Keratinocyte (primary cell): Measurements from ENCODE around the gene LAP3. TPM values are rescaled to one million over a fixed set of nuclear protein-coding genes. Genes with fewer than 3 reads are reported as not detected.

Source experiments
- DNase-seq: peaks from one replicate; pipeline ENCODE4 v3.0.0-alpha.2; 2011; ENCODE audit warnings: low read depth, missing footprints, low spot score
- FAIRE-seq: peaks from 2 replicates; lab custom pipeline; 2011; peaks lifted over from hg19 to GRCh38; lab: Jason Lieb, UNC
- H2AFZ ChIP-seq: 2 replicates; pipeline ENCODE4 v1.6.0; 2012; ENCODE audit warnings: low read length, control low read depth, inconsistent platforms; ENCODE audit not compliant: control insufficient read depth
- H3K27ac ChIP-seq: 2 replicates; pipeline ENCODE4 v1.5.1; 2011; ENCODE audit warnings: low read length; ENCODE audit not compliant: control insufficient read depth, insufficient read depth
- H3K27me3 ChIP-seq: 3 replicates; pipeline ENCODE4 v1.6.0; 2011; ENCODE audit warnings: low read length; ENCODE audit not compliant: control insufficient read depth, insufficient read depth; ENCODE audit errors: extremely low read depth
- H3K36me3 ChIP-seq, 2 experiments: 2 replicates in 1 of 2; 3 replicates in 1 of 2; pipeline ENCODE4 v1.5.1; 2011; ENCODE audit warnings: low read length in 2 of 2, mild to moderate bottlenecking in 1 of 2; ENCODE audit not compliant: control insufficient read depth in 2 of 2, insufficient read depth in 2 of 2; ENCODE audit errors: extremely low read depth in 1 of 2
- H3K4me1 ChIP-seq: 3 replicates; pipeline ENCODE4 v1.5.1; 2011; ENCODE audit warnings: low read length; ENCODE audit not compliant: control insufficient read depth, insufficient read depth; ENCODE audit errors: extremely low read depth
- H3K4me2 ChIP-seq: 3 replicates; pipeline ENCODE4 v1.6.0; 2011; ENCODE audit warnings: low read depth, low read length; ENCODE audit not compliant: control insufficient read depth, insufficient read depth; ENCODE audit errors: extremely low read depth
- H3K4me3 ChIP-seq, 3 experiments: fragments of 200-600 bp in 1 of 3; sonication (generic) in 1 of 3; 2 replicates in 2 of 3; 3 replicates in 1 of 3; pipeline ENCODE4 v1.5.1; 2011 to 2016; ENCODE audit warnings: low read length in 3 of 3, mild to moderate bottlenecking in 3 of 3, control low read depth in 2 of 3, inconsistent platforms in 1 of 3, low read depth in 1 of 3, mixed read lengths in 1 of 3, mixed run types in 1 of 3, moderate library complexity in 1 of 3; ENCODE audit not compliant: control insufficient read depth in 2 of 3, insufficient read depth in 2 of 3; ENCODE audit errors: extremely low read depth in 1 of 3
- H3K79me2 ChIP-seq: 2 replicates; pipeline ENCODE4 v1.6.0; 2012; ENCODE audit warnings: low read length; ENCODE audit not compliant: control insufficient read depth, insufficient read depth
- H3K9ac ChIP-seq: 3 replicates; pipeline ENCODE4 v1.6.0; 2011; ENCODE audit warnings: low read length; ENCODE audit not compliant: control insufficient read depth, insufficient read depth; ENCODE audit errors: extremely low read depth
- H3K9me1 ChIP-seq: 3 replicates; pipeline ENCODE4 v1.6.0; 2011; ENCODE audit warnings: low read length; ENCODE audit not compliant: control insufficient read depth, insufficient read depth; ENCODE audit errors: extremely low read depth
- H3K9me3 ChIP-seq: 2 replicates; pipeline ENCODE4 v1.5.1; 2012; ENCODE audit warnings: low read depth, low read length; ENCODE audit not compliant: control insufficient read depth
- H4K20me1 ChIP-seq: 3 replicates; pipeline ENCODE4 v1.6.0; 2011; ENCODE audit warnings: low read length; ENCODE audit not compliant: control insufficient read depth, insufficient read depth; ENCODE audit errors: extremely low read depth
- CTCF ChIP-seq, 3 experiments: IDR thresholded peaks in 1 of 3; conservative IDR thresholded peaks in 1 of 3; optimal IDR thresholded peaks in 1 of 3; 2 replicates in 2 of 3; 3 replicates in 1 of 3; pipeline versions ENCODE3 to v1.5.1; 2011; ENCODE audit warnings: low read length in 3 of 3, mild to moderate bottlenecking in 3 of 3, moderate library complexity in 2 of 3, control low read depth in 1 of 3, inconsistent platforms in 1 of 3; ENCODE audit not compliant: insufficient read depth in 2 of 3; ENCODE audit errors: extremely low read depth in 1 of 3
- EZH2 ChIP-seq: IDR thresholded peaks from one replicate; pipeline ENCODE4 v1.6.1; 2012; ENCODE audit warnings: inconsistent platforms, mild to moderate bottlenecking, low read length, moderate library complexity
- dilution Hi-C: fragments of 300-500 bp; cut with MboI; formaldehyde crosslinking; loops from one replicate; pipeline ENCODE4 v1.7.0; 2020; ENCODE audit warnings: low sequenced_read_pairs; ENCODE audit not compliant: extremely low pct_ligation_motif_present
- polyA plus RNA-seq, 5 experiments: library from polyadenylated mRNA; depleted of rRNA in 3 of 5; stranded (reverse) in 3 of 5; stranded (forward) in 1 of 5; unstranded in 1 of 5; fragments of >200 nt; gene quantifications; 1 replicate in 1 of 5; 2 replicates in 3 of 5; 3 replicates in 1 of 5; pipeline versions ENCODE4 v1.2.1 to v1.2.3, GENCODE V29; 2011 to 2012; ENCODE audit warnings: missing spikeins in 2 of 5, low read depth in 1 of 5, low replicate concordance in 1 of 5

LAP3 gene
- polyA plus RNA-seq, 1 donor (not counting 4 experiments of a cell fraction or from before 2014, with no cell fraction given) = 84.8 TPM

- no peaks in the 10 kb centered on the region for H3K9me1 ChIP-seq
- no peaks in the 10 kb centered on the region for H3K79me2 ChIP-seq
- no peak overlapping the region for H2AFZ ChIP-seq
- H3K27me3 ChIP-seq = no peaks in the 10 kb centered on the region
- dilution Hi-C loops = no loop called here
- no peaks in the 10 kb centered on the region for H3K4me1 ChIP-seq
- H3K36me3 ChIP-seq = no peaks in the 10 kb centered on the region
- no peak overlapping the region for H3K27ac ChIP-seq
- no peak for TF ChIP-seq CTCF (optimal IDR thresholded peaks at IDR 0.05 in 1 of 3, IDR thresholded peaks at IDR 0.05 in 1 of 3, conservative IDR thresholded peaks at IDR 0.05 in 1 of 3; ENCODE audit: extremely low read depth in 1 of 3, insufficient read depth in 2 of 3, low read length in 3 of 3)
- no peak for TF ChIP-seq EZH2
- H3K4me3 ChIP-seq = no peak overlapping the region
- no peaks in the 10 kb centered on the region for H3K9me3 ChIP-seq
- H3K4me2 ChIP-seq = no peak overlapping the region
- no peak overlapping the region for H3K9ac ChIP-seq
- no peaks in the 10 kb centered on the region for H4K20me1 ChIP-seq
- DNase-seq (no peak), FAIRE-seq (no peak)
Measured at GRCh38 chr4:17646693-17647092, 69.7 kb downstream of the LAP3 start.

- no peaks in the 10 kb centered on the region for H4K20me1 ChIP-seq
- dilution Hi-C loops = no loop called here
- FAIRE-seq = no peak
Measured at GRCh38 chr4:17647176-17647806, 70.3 kb downstream of the LAP3 start.

More at GRCh38 chr4:17647176-17647806, 70.3 kb downstream of the LAP3 start:
- no peaks in the 10 kb centered on the region for H3K36me3 ChIP-seq
- H3K4me3 ChIP-seq = no peak overlapping the region
- TF ChIP-seq EZH2 (no peak), CTCF (optimal IDR thresholded peaks at IDR 0.05 in 1 of 3, IDR thresholded peaks at IDR 0.05 in 1 of 3, conservative IDR thresholded peaks at IDR 0.05 in 1 of 3; ENCODE audit: extremely low read depth in 1 of 3, insufficient read depth in 2 of 3, low read length in 3 of 3) (no peak)
- DNase-seq = no peak
- H3K79me2 ChIP-seq = no peaks in the 10 kb centered on the region
- no peak overlapping the region for H3K9ac ChIP-seq
- no peaks in the 10 kb centered on the region for H3K9me1 ChIP-seq
- no peaks in the 10 kb centered on the region for H3K4me1 ChIP-seq
- no peak overlapping the region for H3K27ac ChIP-seq
- no peaks in the 10 kb centered on the region for H3K27me3 ChIP-seq
- H3K9me3 ChIP-seq = no peaks in the 10 kb centered on the region
- no peak overlapping the region for H3K4me2 ChIP-seq
- H2AFZ ChIP-seq = no peak overlapping the region
